Measurements from ENCODE around the gene GRIK2.

GRIK2 gene

DNA sequence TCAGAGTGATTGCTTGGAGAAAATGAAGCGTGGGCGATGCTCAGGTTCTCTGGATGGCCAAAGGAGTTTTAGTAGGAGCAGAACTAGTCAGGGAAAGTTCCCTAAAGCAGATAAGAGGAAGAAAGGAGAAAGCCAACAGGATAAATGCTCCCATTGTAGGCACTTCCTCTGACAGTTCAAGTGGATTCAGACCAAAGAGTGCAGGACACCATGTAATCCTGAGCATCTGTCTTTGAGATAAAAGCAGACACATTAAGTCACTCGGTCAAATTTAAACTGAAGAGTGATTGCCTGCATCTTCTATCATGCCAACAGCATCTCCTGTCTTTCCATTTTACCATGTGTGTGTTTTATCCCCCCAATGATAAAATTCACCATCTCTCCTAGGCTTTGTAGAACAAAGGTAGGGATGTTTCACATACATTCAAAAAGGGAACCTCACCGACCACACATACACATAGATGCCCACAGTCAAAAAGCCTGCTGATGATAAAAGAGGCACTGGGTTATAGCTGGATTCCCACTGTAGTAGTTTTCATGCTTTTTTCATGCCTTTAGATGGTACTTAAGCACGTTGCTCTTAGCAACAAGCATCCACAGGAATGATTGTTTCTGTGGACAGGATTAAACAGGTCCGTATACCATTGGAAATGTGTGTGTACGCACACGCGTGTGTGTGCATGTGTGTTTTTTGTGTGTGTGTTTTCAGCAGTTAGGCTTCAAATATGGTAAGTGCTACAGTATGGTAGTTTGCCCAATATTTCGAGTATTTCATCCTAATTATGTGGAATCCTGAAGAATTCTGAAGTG, 7.0 kb downstream of the GRIK2 start:
- DNase-seq = no peak

DNA sequence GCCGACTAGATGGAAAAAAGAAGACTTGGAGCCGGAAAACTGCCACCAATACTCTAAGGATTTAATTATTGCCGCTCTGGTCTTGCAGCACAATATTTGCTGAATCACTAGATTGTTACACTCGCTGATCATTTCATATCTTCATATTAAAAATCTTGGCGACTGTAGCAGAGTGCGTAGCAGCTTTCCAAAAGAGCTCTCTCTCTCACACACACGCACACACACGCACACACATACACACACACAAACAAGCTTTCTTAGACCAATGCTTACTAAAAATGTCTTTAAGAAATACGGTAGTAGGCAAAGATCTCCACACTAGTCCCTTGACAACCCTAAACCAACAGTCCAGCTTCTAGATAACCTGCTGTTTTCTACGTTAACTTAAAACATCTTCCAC, 7.7 kb downstream of the GRIK2 start:
- no peak for DNase-seq

DNA sequence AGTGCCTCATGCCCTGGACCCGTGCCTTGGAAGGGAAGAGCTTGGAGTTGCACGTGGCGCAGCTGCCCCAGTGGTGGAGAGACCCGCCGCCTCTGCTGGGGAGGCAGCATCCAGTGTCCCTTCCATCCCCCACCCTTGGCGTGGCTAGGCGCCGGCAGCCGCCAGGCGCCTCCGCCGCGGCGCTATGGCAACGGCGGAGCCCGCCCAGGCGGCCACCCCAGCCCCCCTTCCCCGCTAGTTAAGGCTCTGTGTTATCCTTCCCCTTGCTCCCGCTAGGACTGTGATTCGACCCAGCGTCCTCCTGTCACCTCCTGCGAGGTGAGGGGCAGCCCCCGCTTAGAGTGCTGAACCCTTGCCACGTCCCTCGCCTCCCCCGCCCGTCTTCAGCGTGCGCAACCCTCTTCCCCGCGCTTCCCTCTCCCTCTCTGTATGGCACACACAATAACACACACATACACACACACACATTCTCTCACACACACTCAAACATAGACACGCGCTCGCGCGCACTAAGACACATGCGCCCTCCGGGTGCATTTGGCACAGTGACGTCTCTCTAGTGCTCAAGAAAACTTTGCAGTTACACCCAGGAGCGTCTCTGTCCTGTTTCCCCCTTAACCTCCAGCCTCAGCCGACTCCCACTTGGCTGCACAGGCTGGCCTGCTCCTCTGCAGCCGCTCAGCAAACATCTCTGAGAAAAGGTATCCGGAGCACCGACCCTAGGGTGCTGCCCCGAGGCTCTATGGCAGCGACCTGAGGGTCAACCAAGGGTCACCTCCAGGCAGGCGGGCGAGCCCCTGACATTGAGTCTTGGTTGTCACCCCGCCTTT, 8.5 kb downstream of the GRIK2 start:
- no peak for DNase-seq

- DNase-seq = no peak
Measured at GRCh38 chr6:101402622-101403031, 9.1 kb downstream of the GRIK2 start.

DNA sequence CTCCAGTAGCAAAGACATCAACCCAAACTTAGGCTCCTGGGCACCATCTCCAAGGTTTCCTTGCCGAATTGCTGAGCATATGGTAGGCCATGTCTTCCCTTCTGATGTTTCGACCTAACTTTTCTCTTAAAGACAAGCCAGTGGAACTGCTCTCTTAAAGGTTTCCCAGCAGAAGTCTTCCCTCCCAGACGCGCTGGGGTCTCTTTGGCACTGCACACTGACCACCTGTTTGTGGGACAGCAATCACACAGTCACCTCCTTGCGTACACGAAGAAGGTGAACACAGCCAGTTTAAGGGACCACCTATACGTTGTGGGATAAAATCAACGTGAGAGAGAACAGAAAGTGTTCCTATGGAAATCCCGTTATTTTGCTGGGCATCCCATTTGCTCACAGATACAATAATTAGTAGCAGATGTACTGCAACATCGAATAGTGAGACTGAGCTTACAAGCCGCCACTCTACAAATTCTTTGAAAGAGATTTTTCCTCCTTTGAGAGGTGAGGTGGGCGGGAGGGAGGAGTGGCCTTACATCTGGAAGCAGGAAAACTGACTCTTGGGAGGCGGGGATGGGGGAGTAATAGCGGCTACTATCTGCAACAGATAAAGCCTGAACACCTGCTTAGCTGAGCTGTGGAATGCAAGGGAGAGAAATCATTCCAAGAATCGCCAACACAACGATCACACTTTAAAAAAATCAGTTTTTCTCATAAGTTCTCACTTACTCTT, 9.9 kb downstream of the GRIK2 start:
- DNase-seq = no peak

DNA sequence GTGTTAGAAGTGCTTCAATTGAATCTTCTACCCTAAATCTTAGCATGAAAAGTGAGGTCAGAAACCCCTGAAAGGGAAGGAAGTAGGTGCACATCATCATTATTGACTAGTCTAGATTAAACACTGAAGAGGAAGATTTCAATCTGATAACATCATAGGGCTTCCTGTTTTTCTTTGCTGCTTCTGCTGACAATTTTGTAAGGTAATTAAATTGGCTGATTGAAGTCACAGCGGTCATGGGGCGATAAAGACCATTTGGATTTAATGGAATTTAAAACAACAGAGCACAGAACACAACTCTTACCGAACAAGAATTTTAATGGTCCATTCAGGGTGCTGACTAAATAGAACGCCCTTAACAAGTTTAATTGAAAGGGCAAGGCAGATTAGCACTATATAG, 11.3 kb downstream of the GRIK2 start:
- DNase-seq = no peak

DNA sequence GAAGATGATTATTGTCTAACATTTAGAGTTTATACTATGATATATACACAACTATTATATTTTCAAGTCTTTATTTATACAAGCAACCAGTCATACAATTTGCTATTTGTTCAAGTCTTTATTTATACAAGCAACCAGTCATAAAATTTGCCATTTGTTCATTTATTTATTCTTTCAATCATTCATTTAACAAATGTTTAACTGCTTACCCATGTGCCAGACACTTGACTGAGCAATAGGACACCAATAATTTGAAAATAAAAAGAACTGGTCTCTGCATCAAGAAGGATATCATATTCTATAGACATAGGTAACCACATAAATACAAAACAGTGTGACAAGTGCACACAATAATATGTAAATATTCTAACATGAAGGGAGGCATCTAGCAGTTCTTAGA, 20.3 kb downstream of the GRIK2 start:
- DNase-seq = no peak

DNA sequence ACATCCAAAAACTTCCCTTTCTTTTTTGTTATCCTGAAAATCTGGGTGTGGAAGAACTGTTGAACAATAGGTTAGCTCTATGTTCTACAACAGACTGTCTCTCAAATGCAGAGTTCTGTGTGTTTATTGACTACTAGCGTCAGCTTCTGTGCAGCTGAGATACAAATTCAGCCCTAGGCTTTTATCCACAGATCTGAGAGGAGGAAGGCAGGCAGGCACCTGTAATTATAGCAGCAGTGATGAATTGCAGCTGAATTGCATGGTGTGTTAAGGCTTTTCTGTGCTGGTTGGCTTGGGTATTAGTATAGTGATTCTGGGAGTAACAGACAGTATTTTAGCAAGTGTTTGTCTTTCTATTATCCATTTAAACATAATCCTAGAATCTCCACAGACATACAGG, 24.4 kb downstream of the GRIK2 start:
- DNase-seq = no peak

DNA sequence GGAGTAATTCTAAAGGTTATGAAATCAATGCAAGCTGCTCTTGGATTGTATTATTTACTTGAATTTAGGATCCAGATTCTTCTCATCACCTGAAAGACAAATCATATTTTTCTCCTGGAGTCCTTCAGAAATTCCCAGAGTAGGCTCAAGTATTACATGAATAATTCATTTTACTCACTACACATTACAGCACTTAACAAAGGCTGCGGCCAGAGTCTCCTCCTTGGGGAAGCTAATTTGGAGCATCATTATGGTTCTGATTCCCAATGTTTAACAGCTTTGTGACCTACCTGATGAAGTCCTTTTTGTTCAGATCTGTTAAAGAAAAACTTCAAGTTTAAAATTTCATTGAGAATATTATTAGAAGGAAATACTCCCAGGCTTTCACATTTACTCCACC, 28.7 kb downstream of the GRIK2 start:
- no peak for DNase-seq

- DNase-seq = no peak
Measured at GRCh38 chr6:101422811-101423210, 29.3 kb downstream of the GRIK2 start.

GRCh38 chr6:101429270-101429669, 35.8 kb downstream of the GRIK2 start:
- DNase-seq = no peak

DNA sequence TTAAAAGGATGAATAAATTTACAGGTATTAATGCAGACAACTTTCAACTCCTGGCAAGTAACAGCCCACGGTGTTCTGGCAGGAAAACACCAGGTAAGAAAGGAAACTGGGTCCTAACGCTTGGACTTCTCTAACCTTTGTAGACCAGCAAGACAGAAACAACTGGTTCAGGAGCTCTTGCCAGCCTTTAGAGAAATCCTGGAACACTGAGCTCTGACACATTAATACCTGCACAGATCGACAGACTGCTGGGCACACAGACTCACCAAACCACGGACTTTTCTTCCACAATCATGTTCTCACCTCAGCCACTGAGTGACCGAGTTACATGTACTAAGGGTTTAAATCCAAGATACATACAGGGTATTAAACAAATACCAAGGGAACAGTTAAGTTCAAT, 36.3 kb downstream of the GRIK2 start:
- no peak for DNase-seq

DNA sequence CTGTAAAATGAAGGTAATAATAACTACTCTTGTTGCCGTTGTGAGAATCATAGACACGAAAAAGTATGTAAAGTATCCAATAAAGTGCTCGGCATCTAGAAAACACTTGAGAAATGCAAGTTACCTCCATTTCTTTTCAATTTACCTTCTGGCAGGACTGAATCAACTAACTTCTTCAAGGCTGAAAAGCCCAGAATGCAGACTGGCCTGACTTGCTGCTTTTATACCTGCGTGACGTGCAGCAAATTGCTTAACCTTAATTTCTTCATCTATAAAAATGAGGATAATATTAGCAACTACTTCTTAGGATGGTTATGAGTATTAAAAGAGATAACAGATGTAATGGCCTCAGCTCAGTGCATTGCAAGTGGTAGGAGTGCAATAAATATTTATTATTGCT, 39.6 kb downstream of the GRIK2 start:
- DNase-seq = no peak

DNA sequence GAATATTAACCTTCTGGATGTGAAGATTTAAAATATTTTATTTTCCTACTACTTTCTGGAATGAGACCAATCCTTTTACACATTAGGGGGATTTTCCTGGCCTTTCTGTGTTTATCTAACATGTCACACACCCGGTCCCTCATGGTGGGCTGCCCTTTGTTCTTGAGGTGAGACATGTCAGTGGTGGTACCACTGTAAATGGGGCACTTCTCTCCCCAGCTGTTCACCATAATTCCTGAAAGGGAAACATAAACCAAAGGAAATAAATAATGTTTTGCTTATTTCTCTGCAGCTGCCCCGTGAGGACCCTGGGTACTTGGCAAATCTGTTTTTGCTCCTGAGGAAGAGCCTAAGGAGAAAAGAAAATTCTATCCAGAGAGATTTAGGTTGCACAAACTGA, 41.1 kb downstream of the GRIK2 start:
- no peak for DNase-seq

DNA sequence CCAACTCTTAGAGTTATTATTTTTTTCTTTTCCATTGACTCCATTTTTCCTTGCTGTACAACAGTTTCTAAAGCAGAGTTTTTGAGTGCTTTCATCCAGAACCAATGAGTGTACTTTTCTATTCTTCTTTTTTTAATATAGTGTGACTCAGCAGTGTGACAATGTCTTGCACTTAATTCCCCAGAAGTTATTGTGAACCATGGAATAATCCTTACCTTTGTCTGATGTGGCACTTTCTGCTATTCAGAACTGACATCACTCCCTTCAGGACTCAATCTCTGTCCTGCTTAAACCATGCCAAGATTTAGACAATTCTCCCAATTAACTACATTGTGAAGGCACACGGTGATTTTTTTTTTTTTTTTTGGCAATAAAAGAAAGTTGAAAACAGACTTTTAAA, 41.5 kb downstream of the GRIK2 start:
- no peak for DNase-seq

- DNase-seq = no peak
Measured at GRCh38 chr6:101439790-101440189, 46.3 kb downstream of the GRIK2 start.

DNA sequence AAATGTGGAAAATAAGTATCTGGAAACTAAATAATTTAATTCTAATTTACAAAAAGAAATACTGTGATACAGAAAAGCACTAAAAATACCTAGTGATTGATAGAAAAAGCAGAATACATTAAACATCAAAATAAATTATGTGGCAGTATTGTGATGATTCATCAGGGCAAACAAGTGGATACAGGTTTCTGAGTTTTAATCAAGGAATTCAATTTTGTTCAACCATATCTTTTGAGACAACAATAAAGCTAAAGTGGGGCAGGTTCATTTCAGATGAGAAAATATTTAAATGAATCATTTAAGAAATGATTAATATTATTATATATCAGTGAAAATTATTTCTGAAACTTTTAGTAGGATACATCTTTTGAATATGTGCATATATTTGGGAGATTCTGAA, 49.8 kb downstream of the GRIK2 start:
- DNase-seq = no peak

GRCh38 chr6:101444717-101445116, 51.2 kb downstream of the GRIK2 start:
- DNase-seq = no peak

GRCh38 chr6:101445527-101445926, 52.0 kb downstream of the GRIK2 start:
- DNase-seq = no peak

DNA sequence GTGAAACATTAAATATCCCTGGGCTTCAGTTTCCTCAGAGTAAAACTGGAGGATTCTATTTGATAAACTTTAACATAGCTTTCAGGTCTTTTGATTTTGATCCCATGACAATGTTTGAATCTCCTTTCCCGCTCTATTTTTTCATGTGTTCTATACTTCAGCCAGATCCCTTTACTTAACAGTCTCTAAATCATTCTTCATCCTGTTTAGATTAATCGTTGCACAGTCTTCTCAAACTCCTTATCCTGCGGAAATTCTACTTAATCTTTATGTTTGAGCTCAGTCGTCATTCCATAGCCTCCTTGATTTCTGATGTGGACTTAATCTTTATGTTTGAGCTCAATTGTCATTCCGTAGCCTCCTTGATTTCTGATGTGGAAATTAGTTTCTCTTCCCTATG, 57.4 kb downstream of the GRIK2 start:
- no peak for DNase-seq

DNA sequence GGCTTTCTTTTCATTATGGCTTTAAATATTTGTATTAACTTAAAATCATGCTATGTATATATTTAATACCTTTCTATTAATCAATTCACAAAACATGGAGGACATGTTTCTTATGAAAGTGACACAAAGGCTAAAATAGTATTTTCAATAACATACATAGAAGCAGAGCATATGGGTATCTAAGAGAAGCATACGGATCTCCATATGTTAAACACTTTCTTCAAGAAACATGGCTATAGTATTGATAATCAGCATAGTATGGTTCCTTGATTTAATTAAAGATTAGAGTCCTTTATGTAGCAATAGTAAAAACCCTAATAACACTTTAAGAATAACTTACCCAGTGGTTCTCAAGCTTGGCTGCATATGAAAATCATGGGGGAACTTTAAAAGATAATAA, 58.5 kb downstream of the GRIK2 start:
- no peak for DNase-seq

- DNase-seq = no peak
Measured at GRCh38 chr6:101453221-101453620, 59.7 kb downstream of the GRIK2 start.

DNA sequence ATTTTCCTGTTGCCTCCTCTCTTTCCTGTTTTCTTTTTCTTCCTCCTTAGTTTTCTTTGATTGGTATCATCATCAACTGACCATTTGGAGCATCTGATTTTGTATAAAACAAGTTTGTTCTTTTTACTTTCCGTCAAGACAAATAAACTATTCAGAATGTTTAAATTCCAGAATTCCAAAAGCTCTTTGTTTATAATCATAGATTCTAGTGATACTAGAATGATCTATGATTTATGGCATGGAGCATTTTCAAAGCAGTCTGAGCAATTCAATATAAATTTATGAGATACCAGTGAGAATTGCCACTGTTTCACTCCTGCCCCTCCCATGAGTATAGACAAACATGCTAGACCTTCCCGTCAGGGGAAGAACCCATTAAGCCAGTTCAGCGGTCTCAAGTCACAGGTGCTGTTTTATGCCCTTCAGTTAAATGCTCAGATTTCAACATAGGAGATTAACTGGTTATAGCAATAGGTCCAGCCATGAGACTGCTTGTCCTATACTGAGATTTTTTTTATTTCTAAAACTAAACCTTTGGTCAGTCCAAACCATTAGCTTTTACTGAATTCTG, 60.7 kb downstream of the GRIK2 start:
- no peak for DNase-seq
